K562 (cell line): Measurements from ENCODE around the gene LY6G6F. TPM values are rescaled to one million over a fixed set of nuclear protein-coding genes. Genes with fewer than 3 reads are reported as not detected.

Experiments
- BMI1 ChIP-seq: fragments of 150-350 bp; IDR thresholded peaks from 2 replicates; pipeline ENCODE4 v1.6.1; 2014; ENCODE audit warnings: low read length
- BRD9 ChIP-seq: fragments of 450-650 bp; IDR thresholded peaks from 2 replicates; pipeline ENCODE4 v1.6.1; 2018; ENCODE audit warnings: low read depth; ENCODE audit not compliant: partially characterized antibody
- CBX8 ChIP-seq: fragments of 200-600 bp; sonication (generic); IDR thresholded peaks from 2 replicates; pipeline ENCODE4 v1.6.1; 2012; ENCODE audit warnings: borderline replicate concordance, mixed run types, low read depth, mild to moderate bottlenecking, moderate library complexity, mixed read lengths, low read length, control low read depth, inconsistent platforms; ENCODE audit not compliant: poor library complexity, severe bottlenecking; ENCODE audit errors: extremely low read depth
- DNMT1 ChIP-seq: fragments of 450-650 bp; IDR thresholded peaks from 2 replicates; pipeline ENCODE4 v1.6.1; 2016; ENCODE audit warnings: antibody characterized with exemption, mild to moderate bottlenecking
- HMGN3 ChIP-seq: IDR thresholded peaks from 2 replicates; pipeline ENCODE4 v1.6.1; 2011; ENCODE audit warnings: borderline replicate concordance, low read depth, mild to moderate bottlenecking, mixed read lengths, low read length; ENCODE audit not compliant: insufficient read length; ENCODE audit errors: extremely low read depth
- RBM15 ChIP-seq: fragments of 200-400 bp; formaldehyde crosslinking; IDR thresholded peaks from 2 replicates; pipeline ENCODE4 v1.6.1; 2018; ENCODE audit warnings: mild to moderate bottlenecking, low read length, moderate library complexity; ENCODE audit not compliant: insufficient read depth
- RHOXF2B ChIP-seq: fragments of 250-450 bp; sonication (Bioruptor Pico); conservative IDR thresholded peaks from 2 replicates; pipeline ENCODE4 v1.5.1; 2021
- TARDBP ChIP-seq: fragments of 450-650 bp; IDR thresholded peaks from 2 replicates; pipeline ENCODE4 v1.6.1; 2016
- ZFPM2 ChIP-seq: fragments of 250-450 bp; sonication (Bioruptor Pico); IDR thresholded peaks from 2 replicates; pipeline ENCODE4 v1.5.1; 2022; ENCODE audit warnings: mild to moderate bottlenecking
- ZNF175 ChIP-seq: fragments of 200-800 bp; sonication (Bioruptor generic); IDR thresholded peaks from 2 replicates; pipeline ENCODE4 v1.6.1; 2016; ENCODE audit warnings: low read depth, mild to moderate bottlenecking, missing genetic modification characterization, missing compliant biosample characterization
- ZNF263 ChIP-seq: sonication (generic); formaldehyde crosslinking; IDR thresholded peaks from 2 replicates; pipeline ENCODE4 v1.8.0; 2022; ENCODE audit warnings: mild to moderate bottlenecking, missing genetic modification reagents, borderline replicate concordance
- ZNF431 ChIP-seq: sonication (generic); formaldehyde crosslinking; IDR thresholded peaks from 2 replicates; pipeline ENCODE4 v1.8.0; 2022; ENCODE audit warnings: mild to moderate bottlenecking, missing genetic modification reagents
- polyA plus RNA-seq, 8 experiments: library from polyadenylated mRNA; depleted of rRNA in 4 of 8; stranded (reverse) in 5 of 8; unstranded in 3 of 8; fragments of >200 nt; fragmentation: Nextera tagmentation in 2 of 8; fragmentation: Illumina TruSeq in 1 of 8; extraction: Ambion mirVana in 2 of 8; extraction: Trizol in 1 of 8; gene quantifications; 2 replicates each; pipeline versions ENCODE4 v1.2.1 to v1.2.3, GENCODE V29; 2011 to 2014; ENCODE audit warnings: inconsistent platforms in 1 of 8, missing spikeins in 1 of 8
- total RNA-seq, 7 experiments: library from RNA; depleted of rRNA in 6 of 7; stranded (reverse); fragments of >200 nt in 6 of 7; fragmentation: Illumina TruSeq in 2 of 7; extraction: Trizol in 2 of 7; gene quantifications; 2 replicates each; pipeline versions ENCODE4 v1.2.1 to v1.2.3, GENCODE V29; 2011 to 2021; ENCODE audit warnings: low replicate concordance in 1 of 7
- TF ChIP-seq, protein P1 (sequence below), 2 experiments: fragments of 450-650 bp; IDR thresholded peaks; 2 replicates each; pipeline ENCODE4 v1.6.1; 2016; ENCODE audit warnings: mild to moderate bottlenecking in 2 of 2, borderline replicate concordance in 1 of 2, low read depth in 1 of 2, moderate library complexity in 1 of 2
- TF ChIP-seq, protein P2 (sequence below), 2 experiments: fragments of 150-350 bp in 1 of 2; IDR thresholded peaks; 2 replicates each; pipeline ENCODE4 v1.6.1; 2012 to 2016; ENCODE audit warnings: low read depth in 2 of 2, low read length in 2 of 2, mild to moderate bottlenecking in 1 of 2, moderate library complexity in 1 of 2

LY6G6F gene
- total and polyA plus RNA-seq, 9 of the 15 experiments (the other 6 are each of a cell fraction or from before 2014, with no cell fraction given) = 0.14 to 0.50 (median 0.28) TPM; not detected in 2

DNA sequence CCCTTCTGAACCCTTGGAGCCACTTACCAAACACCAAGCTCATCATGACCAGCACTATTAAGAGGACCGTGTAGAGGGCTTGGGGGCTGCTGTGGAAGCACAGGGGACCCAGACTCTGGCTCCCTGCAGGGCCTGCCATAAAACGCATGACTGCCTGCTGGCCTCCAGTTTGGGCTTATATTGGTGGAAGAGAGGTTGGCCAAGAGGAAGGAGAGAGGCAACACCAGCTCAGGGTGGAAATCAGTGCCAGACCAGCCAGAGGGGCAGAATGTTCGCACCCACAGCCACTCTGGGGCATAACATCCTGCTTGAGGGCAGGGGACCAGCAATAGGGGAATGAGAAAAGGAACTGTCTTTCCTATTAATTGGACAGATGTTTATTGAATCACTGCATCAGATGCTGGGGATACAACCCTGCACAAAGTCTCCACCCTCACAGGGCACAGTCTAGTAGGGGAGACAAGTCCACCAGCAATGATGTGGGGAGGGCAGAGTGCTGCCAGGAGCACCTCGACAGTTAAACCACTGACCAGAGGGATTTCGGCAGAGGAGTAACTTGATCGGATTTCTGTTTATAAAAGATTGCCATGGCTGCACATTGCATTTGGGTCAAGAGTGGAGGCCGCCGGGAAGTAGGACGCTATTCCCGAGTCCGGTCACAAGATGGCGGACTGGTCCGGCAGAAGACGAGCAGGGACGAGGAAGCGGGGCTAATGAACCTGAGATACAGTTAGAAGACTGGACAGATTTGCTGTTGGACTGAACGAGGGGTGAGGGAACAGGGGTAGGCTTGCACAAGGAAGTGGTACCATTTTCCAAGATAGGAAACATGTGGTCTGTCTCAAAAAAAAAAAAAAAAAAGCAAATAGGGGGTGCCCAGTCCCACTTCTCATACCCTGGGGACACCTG lies 26.2 kb upstream of the LY6G6F start, which contains the start of gene LY6G5C (continued):
- TF ChIP-seq, protein P1, sequence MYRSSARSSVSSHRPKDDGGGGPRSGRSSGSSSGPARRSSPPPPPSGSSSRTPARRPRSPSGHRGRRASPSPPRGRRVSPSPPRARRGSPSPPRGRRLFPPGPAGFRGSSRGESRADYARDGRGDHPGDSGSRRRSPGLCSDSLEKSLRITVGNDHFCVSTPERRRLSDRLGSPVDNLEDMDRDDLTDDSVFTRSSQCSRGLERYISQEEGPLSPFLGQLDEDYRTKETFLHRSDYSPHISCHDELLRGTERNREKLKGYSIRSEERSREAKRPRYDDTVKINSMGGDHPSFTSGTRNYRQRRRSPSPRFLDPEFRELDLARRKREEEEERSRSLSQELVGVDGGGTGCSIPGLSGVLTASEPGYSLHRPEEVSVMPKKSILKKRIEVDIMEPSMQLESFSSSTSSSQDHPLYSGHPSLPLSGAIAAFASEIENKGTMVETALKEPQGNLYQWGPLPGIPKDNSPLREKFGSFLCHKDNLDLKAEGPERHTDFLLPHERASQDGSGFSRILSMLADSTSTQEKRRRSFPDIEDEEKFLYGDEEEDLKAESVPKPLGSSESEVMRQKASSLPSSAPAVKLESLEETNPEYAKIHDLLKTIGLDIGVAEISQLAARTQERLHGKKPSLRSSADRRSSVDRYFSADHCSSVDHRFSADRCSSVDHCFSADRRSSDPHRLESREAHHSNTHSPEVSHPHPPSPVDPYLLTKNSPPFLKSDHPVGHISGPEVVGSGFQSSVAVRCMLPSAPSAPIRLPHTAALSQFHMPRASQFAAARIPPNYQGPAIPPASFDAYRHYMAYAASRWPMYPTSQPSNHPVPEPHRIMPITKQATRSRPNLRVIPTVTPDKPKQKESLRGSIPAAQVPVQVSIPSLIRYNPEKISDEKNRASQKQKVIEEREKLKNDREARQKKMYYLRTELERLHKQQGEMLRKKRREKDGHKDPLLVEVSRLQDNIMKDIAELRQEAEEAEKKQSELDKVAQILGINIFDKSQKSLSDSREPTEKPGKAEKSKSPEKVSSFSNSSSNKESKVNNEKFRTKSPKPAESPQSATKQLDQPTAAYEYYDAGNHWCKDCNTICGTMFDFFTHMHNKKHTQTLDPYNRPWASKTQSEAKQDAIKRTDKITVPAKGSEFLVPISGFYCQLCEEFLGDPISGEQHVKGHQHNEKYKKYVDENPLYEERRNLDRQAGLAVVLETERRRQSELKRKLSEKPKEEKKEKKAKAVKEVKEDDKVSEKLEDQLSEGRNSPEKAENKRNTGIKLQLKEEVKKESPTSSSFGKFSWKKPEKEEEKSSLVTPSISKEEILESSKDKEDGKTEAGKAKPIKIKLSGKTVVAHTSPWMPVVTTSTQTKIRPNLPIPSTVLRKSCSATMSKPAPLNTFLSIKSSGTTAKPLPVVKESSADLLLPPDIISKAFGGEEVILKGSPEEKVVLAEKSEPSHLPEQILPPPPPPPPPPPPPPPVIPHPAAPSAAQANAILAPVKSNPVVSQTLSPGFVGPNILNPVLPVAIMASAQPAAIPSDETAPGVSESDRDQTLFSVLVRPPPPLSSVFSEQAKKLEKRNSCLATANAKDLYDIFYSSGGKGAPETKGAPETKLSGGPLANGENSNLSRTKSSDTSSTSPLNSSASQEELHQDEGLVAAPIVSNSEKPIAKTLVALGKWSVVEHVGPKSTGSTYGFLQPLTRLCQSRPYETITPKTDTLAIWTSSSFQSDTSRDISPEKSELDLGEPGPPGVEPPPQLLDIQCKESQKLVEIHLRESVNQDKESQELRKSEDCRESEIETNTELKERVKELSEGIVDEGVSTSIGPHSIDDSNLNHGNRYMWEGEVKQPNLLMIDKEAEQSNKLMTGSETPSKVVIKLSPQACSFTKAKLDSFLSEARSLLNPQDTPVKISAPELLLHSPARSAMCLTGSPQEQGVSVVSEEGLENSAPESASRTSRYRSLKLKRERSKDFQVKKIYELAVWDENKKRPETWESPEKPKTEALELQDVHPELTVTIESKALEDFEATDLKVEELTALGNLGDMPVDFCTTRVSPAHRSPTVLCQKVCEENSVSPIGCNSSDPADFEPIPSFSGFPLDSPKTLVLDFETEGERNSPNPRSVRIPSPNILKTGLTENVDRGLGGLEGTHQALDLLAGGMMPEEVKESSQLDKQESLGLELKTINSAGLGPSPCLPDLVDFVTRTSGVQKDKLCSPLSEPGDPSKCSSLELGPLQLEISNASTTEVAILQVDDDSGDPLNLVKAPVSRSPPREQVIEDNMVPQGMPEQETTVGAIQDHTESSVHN (IDR thresholded peaks at IDR 0.05; ENCODE audit: borderline replicate concordance in 1 of 2, low read depth in 1 of 2) = no peak
- TF ChIP-seq BRD9 (peak; percentile 72), ZNF263 (peak; percentile 74), ZNF175 (CRISPR knock-in tag) (no peak), RBM15 (no peak), BMI1 (peak; percentile 52; the same call in 1 of the 2 replicates), ZNF431 (CRISPR knock-in tag) (no peak), RHOXF2B (CRISPR knock-in tag) (no peak), ZFPM2 (no peak), DNMT1 (no peak), HMGN3 (no peak), TARDBP (peak; percentile 58; the same call in 1 of the 2 replicates), CBX8 (no peak)
- TF ChIP-seq, protein P2, sequence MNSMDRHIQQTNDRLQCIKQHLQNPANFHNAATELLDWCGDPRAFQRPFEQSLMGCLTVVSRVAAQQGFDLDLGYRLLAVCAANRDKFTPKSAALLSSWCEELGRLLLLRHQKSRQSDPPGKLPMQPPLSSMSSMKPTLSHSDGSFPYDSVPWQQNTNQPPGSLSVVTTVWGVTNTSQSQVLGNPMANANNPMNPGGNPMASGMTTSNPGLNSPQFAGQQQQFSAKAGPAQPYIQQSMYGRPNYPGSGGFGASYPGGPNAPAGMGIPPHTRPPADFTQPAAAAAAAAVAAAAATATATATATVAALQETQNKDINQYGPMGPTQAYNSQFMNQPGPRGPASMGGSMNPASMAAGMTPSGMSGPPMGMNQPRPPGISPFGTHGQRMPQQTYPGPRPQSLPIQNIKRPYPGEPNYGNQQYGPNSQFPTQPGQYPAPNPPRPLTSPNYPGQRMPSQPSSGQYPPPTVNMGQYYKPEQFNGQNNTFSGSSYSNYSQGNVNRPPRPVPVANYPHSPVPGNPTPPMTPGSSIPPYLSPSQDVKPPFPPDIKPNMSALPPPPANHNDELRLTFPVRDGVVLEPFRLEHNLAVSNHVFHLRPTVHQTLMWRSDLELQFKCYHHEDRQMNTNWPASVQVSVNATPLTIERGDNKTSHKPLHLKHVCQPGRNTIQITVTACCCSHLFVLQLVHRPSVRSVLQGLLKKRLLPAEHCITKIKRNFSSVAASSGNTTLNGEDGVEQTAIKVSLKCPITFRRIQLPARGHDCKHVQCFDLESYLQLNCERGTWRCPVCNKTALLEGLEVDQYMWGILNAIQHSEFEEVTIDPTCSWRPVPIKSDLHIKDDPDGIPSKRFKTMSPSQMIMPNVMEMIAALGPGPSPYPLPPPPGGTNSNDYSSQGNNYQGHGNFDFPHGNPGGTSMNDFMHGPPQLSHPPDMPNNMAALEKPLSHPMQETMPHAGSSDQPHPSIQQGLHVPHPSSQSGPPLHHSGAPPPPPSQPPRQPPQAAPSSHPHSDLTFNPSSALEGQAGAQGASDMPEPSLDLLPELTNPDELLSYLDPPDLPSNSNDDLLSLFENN (IDR thresholded peaks at IDR 0.05; ENCODE audit: low read depth in 2 of 2, low read length in 2 of 2) = peak; percentile 55 to 61; a peak in 2 of 4 replicates
